Medulla oblongata (tissue), 1 donor: ENCODE results near the gene TM9SF1.
"Not testable (repeated sequence)": the region's sequence is repeated elsewhere in the genome, so short reads cannot be mapped to it uniquely, and the experiment has no call there.

ENCODE experiments used
- DNase-seq: peaks from one replicate; pipeline ENCODE4 v3.0.0-alpha.2; 2015; ENCODE audit errors: extremely low spot score

TM9SF1 gene

GRCh38 chr14:24226473-24226872 lies 31.2 kb upstream of the TM9SF1 start:
- no peak for DNase-seq

GRCh38 chr14:24224618-24225071 lies 29.4 kb upstream of the TM9SF1 start:
- DNase-seq: no peak

- DNase-seq: not testable (repeated sequence)
These were observed 27.7 kb upstream of the TM9SF1 start for GRCh38 chr14:24222987-24223386.

- DNase-seq: no peak
These were observed 24.3 kb upstream of the TM9SF1 start for GRCh38 chr14:24219521-24219920.

- DNase-seq: no peak
These were observed 23.8 kb upstream of the TM9SF1 start for GRCh38 chr14:24219080-24219479.

GRCh38 chr14:24216876-24217275 lies 21.6 kb upstream of the TM9SF1 start:
- DNase-seq: not testable (repeated sequence)

GRCh38 chr14:24216345-24216699 lies 21.1 kb upstream of the TM9SF1 start:
- DNase-seq: no peak

GRCh38 chr14:24215495-24216344 lies 20.5 kb upstream of the TM9SF1 start, which contains the start of gene MDP1:
MDP1 (minus strand) TSS chr14:24216066; CDS start chr14:24215955, 111 bp downstream.
- DNase-seq: peak; percentile 95

GRCh38 chr14:24213866-24214662 lies 18.8 kb upstream of the TM9SF1 start:
- no peak for DNase-seq

- peak; percentile 95 for DNase-seq
These were observed 18.0 kb upstream of the TM9SF1 start, which contains the start of gene CHMP4A for GRCh38 chr14:24212924-24213865. CHMP4A (minus strand) TSS chr14:24213488; CDS start chr14:24213439, 49 bp downstream.

GRCh38 chr14:24211311-24211710 lies 16.1 kb upstream of the TM9SF1 start:
- no peak for DNase-seq

- no peak for DNase-seq
These were observed 12.4 kb upstream of the TM9SF1 start for GRCh38 chr14:24207625-24208024.

GRCh38 chr14:24207104-24207551 lies 11.9 kb upstream of the TM9SF1 start:
- DNase-seq: no peak

- no peak for DNase-seq
These were observed 11.2 kb upstream of the TM9SF1 start for GRCh38 chr14:24206260-24207103.

- no peak for DNase-seq
These were observed 9.2 kb upstream of the TM9SF1 start for GRCh38 chr14:24204163-24205146.

- not testable (repeated sequence) for DNase-seq
These were observed 8.1 kb upstream of the TM9SF1 start for GRCh38 chr14:24203249-24203886.

GRCh38 chr14:24202538-24202937 lies 7.3 kb upstream of the TM9SF1 start:
- DNase-seq: not testable (repeated sequence)

GRCh38 chr14:24198814-24199524 lies 3.7 kb upstream of the TM9SF1 start:
- DNase-seq: no peak
